K562 (cell line): ENCODE measurements around the gene MAN2A1. TPM values are rescaled to one million over a fixed set of nuclear protein-coding genes. Genes with fewer than 3 reads are reported as not detected.
A peak's percentile ranks its signal among the peaks of the same experiment; 100 is the strongest.

Source experiments
- CCNT2 ChIP-seq: IDR thresholded peaks from 2 replicates; pipeline ENCODE4 v1.6.1; 2011; ENCODE audit warnings: borderline replicate concordance, low read depth, mild to moderate bottlenecking, moderate library complexity, mixed read lengths, low read length; ENCODE audit not compliant: insufficient read length; ENCODE audit errors: extremely low read depth
- HDAC1 ChIP-seq, 2 experiments: fragments of 450-650 bp; IDR thresholded peaks; 2 replicates each; pipeline ENCODE4 v1.6.1; 2016 to 2017; ENCODE audit warnings: inconsistent platforms in 1 of 2, mild to moderate bottlenecking in 1 of 2, moderate library complexity in 1 of 2
- HMG20A ChIP-seq: fragments of 450-650 bp; formaldehyde crosslinking; conservative IDR thresholded peaks from 2 replicates; pipeline ENCODE4 v1.4.0; 2020; ENCODE audit warnings: mild to moderate bottlenecking, mixed read lengths
- HOXB6 ChIP-seq: fragments of 250-450 bp; sonication (Bioruptor Pico); IDR thresholded peaks from 2 replicates; pipeline ENCODE4 v1.5.1; 2022; ENCODE audit warnings: mild to moderate bottlenecking, borderline replicate concordance
- MEF2D ChIP-seq: conservative IDR thresholded peaks from 2 replicates; pipeline ENCODE4 v1.6.1; 2016; ENCODE audit warnings: low read depth, missing genetic modification characterization, missing compliant biosample characterization
- MEIS2 ChIP-seq: fragments of 450-650 bp; IDR thresholded peaks from 2 replicates; pipeline ENCODE4 v1.6.1; 2014; ENCODE audit warnings: mild to moderate bottlenecking; ENCODE audit not compliant: partially characterized antibody
- NFYB ChIP-seq: IDR thresholded peaks from 2 replicates; pipeline ENCODE4 v1.6.1; 2011; ENCODE audit warnings: mild to moderate bottlenecking, moderate library complexity; ENCODE audit not compliant: insufficient read length; ENCODE audit errors: extremely low read depth
- NR2C2 ChIP-seq, 2 experiments: fragments of 200-800 bp in 1 of 2; sonication (Bioruptor generic) in 1 of 2; sonication (generic) in 1 of 2; formaldehyde crosslinking in 1 of 2; IDR thresholded peaks; 2 replicates each; pipeline versions ENCODE4 v1.6.1 to v1.8.0; 2016 to 2022; ENCODE audit warnings: mild to moderate bottlenecking in 1 of 2, missing compliant biosample characterization in 1 of 2, missing genetic modification characterization in 1 of 2, missing genetic modification reagents in 1 of 2
- RREB1 ChIP-seq: fragments of 250-450 bp; sonication (Bioruptor Pico); IDR thresholded peaks from 2 replicates; pipeline ENCODE4 v1.4.0; 2020
- SMAD3 ChIP-seq: fragments of 450-650 bp; formaldehyde crosslinking; conservative IDR thresholded peaks from 2 replicates; pipeline ENCODE4 v1.4.0; 2020; ENCODE audit warnings: mild to moderate bottlenecking
- SMAD4 ChIP-seq: fragments of 250-450 bp; sonication (Bioruptor Pico); conservative IDR thresholded peaks from 2 replicates; pipeline ENCODE4 v1.8.0; 2021; ENCODE audit warnings: inconsistent platforms, mild to moderate bottlenecking, moderate library complexity
- SRSF9 ChIP-seq: fragments of 200-400 bp; formaldehyde crosslinking; IDR thresholded peaks from 2 replicates; pipeline ENCODE4 v1.6.1; 2017; ENCODE audit warnings: low read depth, low read length, borderline replicate concordance
- TAF1 ChIP-seq: IDR thresholded peaks from 2 replicates; pipeline ENCODE4 v1.6.1; 2011; ENCODE audit warnings: mild to moderate bottlenecking, low read length, moderate library complexity; ENCODE audit not compliant: insufficient read depth, control insufficient read depth, severe bottlenecking; ENCODE audit errors: extremely low read depth
- TAF9B ChIP-seq: fragments of 450-650 bp; IDR thresholded peaks from 2 replicates; pipeline ENCODE4 v1.6.1; 2018; ENCODE audit warnings: mild to moderate bottlenecking; ENCODE audit not compliant: partially characterized antibody
- ZFP36 ChIP-seq: fragments of 150-350 bp; IDR thresholded peaks from 2 replicates; pipeline ENCODE4 v1.6.1; 2018; ENCODE audit warnings: low read length, low read depth; ENCODE audit not compliant: partially characterized antibody
- polyA plus RNA-seq, 8 experiments: library from polyadenylated mRNA; depleted of rRNA in 4 of 8; stranded (reverse) in 5 of 8; unstranded in 3 of 8; fragments of >200 nt; fragmentation: Nextera tagmentation in 2 of 8; fragmentation: Illumina TruSeq in 1 of 8; extraction: Ambion mirVana in 2 of 8; extraction: Trizol in 1 of 8; gene quantifications; 2 replicates each; pipeline versions ENCODE4 v1.2.1 to v1.2.3, GENCODE V29; 2011 to 2014; ENCODE audit warnings: inconsistent platforms in 1 of 8, missing spikeins in 1 of 8
- total RNA-seq, 7 experiments: library from RNA; depleted of rRNA in 6 of 7; stranded (reverse); fragments of >200 nt in 6 of 7; fragmentation: Illumina TruSeq in 2 of 7; extraction: Trizol in 2 of 7; gene quantifications; 2 replicates each; pipeline versions ENCODE4 v1.2.1 to v1.2.3, GENCODE V29; 2011 to 2021; ENCODE audit warnings: low replicate concordance in 1 of 7
- TF ChIP-seq, protein P1 (sequence below): sonication (generic); IDR thresholded peaks from 2 replicates; pipeline ENCODE4 v1.6.1; 2016
- TF ChIP-seq, protein P2 (sequence below): fragments of 450-650 bp; IDR thresholded peaks from 2 replicates; pipeline ENCODE4 v1.6.1; 2017; ENCODE audit warnings: mild to moderate bottlenecking, moderate library complexity

MAN2A1 gene
- total and polyA plus RNA-seq, 9 of the 15 experiments (the other 6 are each of a cell fraction or from before 2014, with no cell fraction given): 5.2 to 32.0 (median 19.8) TPM

- TF ChIP-seq RREB1 (CRISPR knock-in tag) (0 out of 2 replicates have a peak, but pooled peaks have one; percentile 31), TAF9B (peak; percentile 46), SMAD3 (CRISPR knock-in tag) (no peak), HDAC1 (IDR thresholded peaks at IDR 0.05) (0 out of 4 replicates have a peak, but pooled peaks of 1 of the 2 experiments have one; percentile 9), NR2C2 (CRISPR knock-in tag; IDR thresholded peaks at IDR 0.05) (no peak), NR2C2 (tag; IDR thresholded peaks at IDR 0.05) (peak; percentile 75), NFYB (peak; percentile 60), TAF1 (peak; percentile 82), SRSF9 (no peak), ZFP36 (peak; percentile 32), CCNT2 (peak; percentile 83), HMG20A (no peak), MEF2D (0 out of 2 replicates have a peak, but pooled peaks have one; percentile 27), MEIS2 (no peak), HOXB6 (no peak), SMAD4 (CRISPR knock-in tag) (peak; percentile 71; the same call in 1 of the 2 replicates)
- TF ChIP-seq, protein P1, sequence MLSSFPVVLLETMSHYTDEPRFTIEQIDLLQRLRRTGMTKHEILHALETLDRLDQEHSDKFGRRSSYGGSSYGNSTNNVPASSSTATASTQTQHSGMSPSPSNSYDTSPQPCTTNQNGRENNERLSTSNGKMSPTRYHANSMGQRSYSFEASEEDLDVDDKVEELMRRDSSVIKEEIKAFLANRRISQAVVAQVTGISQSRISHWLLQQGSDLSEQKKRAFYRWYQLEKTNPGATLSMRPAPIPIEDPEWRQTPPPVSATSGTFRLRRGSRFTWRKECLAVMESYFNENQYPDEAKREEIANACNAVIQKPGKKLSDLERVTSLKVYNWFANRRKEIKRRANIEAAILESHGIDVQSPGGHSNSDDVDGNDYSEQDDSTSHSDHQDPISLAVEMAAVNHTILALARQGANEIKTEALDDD: no peak
- TF ChIP-seq, protein P2, sequence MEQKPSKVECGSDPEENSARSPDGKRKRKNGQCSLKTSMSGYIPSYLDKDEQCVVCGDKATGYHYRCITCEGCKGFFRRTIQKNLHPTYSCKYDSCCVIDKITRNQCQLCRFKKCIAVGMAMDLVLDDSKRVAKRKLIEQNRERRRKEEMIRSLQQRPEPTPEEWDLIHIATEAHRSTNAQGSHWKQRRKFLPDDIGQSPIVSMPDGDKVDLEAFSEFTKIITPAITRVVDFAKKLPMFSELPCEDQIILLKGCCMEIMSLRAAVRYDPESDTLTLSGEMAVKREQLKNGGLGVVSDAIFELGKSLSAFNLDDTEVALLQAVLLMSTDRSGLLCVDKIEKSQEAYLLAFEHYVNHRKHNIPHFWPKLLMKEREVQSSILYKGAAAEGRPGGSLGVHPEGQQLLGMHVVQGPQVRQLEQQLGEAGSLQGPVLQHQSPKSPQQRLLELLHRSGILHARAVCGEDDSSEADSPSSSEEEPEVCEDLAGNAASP: no peak
These were observed 572 bp upstream of the MAN2A1 start (continued) for GRCh38 chr5:109688970-109689739.
